GM12874 (cell line): ENCODE measurements around the gene SMC6.

ENCODE experiments used
- CTCF ChIP-seq: IDR thresholded peaks from 2 replicates; pipeline ENCODE4 v1.5.1; 2011; ENCODE audit warnings: low read depth, mild to moderate bottlenecking, control low read depth, low read length, moderate library complexity; ENCODE audit not compliant: insufficient read depth

The SMC6 gene

DNA sequence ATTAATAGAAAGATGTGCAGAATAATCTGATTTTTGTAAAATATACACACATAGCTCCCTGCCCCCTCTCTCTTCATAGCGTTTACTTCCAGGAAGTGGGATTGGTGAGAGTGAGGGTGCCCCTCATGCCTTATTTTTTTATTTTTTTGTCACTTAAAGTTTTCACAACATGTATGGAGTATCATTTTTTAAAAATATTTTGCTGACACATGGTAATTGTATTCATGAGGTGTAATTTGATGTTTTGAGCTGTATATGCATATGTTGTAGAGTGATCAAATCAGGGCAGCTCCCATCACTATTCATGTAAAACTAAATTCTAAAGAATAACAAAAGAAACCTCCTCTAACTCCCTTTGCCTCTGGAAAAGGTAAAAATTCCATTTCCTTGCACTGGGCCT is 138.5 kb downstream of the SMC6 start:
- no peak for TF ChIP-seq CTCF

GRCh38 chr2:17614174-17614930 is 139.3 kb downstream of the SMC6 start:
- TF ChIP-seq CTCF: no peak
